ENCODE data around the gene IGF1R. TPM values are rescaled to one million over a fixed set of nuclear protein-coding genes. Genes with fewer than 3 reads are reported as not detected.

Gene IGF1R
- total RNA-seq, 1 experiment from 2014 or later = 14.1 TPM

- DNase-seq (ENCODE audit: low read depth in 1 of 2, low spot score in 2 of 2) = no peak
- Histone ChIP-seq H3K9me3 (replicated peaks) (no peaks in the 10 kb centered on the region), H3K27ac (no peak overlapping the region), H3K4me3 (no peak overlapping the region), H3K4me1 (replicated peaks) (peaks cover 45% of the 10 kb centered on the region), H3K27me3 (replicated peaks) (no peaks in the 10 kb centered on the region), H3K36me3 (0 out of 2 replicates have a peak, but pooled peaks cover 3% of the 10 kb centered on the region)
These were observed 243.0 kb downstream of the IGF1R start for GRCh38 chr15:98891301-98891700.

GRCh38 chr15:98893401-98893800 lies 245.1 kb downstream of the IGF1R start:
- DNase-seq (ENCODE audit: low read depth in 1 of 2, low spot score in 2 of 2) = no peak
- Histone ChIP-seq H3K9me3 (replicated peaks) (no peaks in the 10 kb centered on the region), H3K27me3 (replicated peaks) (no peaks in the 10 kb centered on the region), H3K27ac (no peak overlapping the region), H3K36me3 (0 out of 2 replicates have a peak, but pooled peaks cover 3% of the 10 kb centered on the region), H3K4me3 (no peak overlapping the region), H3K4me1 (replicated peaks) (peaks cover 62% of the 10 kb centered on the region)

GRCh38 chr15:98894312-98894711 lies 246.0 kb downstream of the IGF1R start:
- H3K27ac ChIP-seq = 0 out of 2 replicates have a peak overlapping the region, but pooled peaks have one; percentile 5
- peaks cover 62% of the 10 kb centered on the region for H3K4me1 ChIP-seq (replicated peaks)
- H3K9me3 ChIP-seq (replicated peaks) = no peaks in the 10 kb centered on the region
- DNase-seq (ENCODE audit: low read depth in 1 of 2, low spot score in 2 of 2) = no peak
- no peaks in the 10 kb centered on the region for H3K27me3 ChIP-seq (replicated peaks)
- H3K36me3 ChIP-seq = 0 out of 2 replicates have a peak, but pooled peaks cover 3% of the 10 kb centered on the region
- H3K4me3 ChIP-seq = no peak overlapping the region

GRCh38 chr15:98896002-98896721 lies 247.8 kb downstream of the IGF1R start:
- Histone ChIP-seq H3K36me3 (0 out of 2 replicates have a peak, but pooled peaks cover 4% of the 10 kb centered on the region), H3K27me3 (replicated peaks) (no peaks in the 10 kb centered on the region), H3K27ac (peak overlapping the region; percentile 98), H3K4me1 (replicated peaks) (peaks cover 61% of the 10 kb centered on the region), H3K9me3 (replicated peaks) (no peaks in the 10 kb centered on the region), H3K4me3 (no peak overlapping the region)
- peak in 1 of 2 experiments; percentile 67 for DNase-seq (ENCODE audit: low read depth in 1 of 2, low spot score in 2 of 2)

- Histone ChIP-seq H3K4me3 (no peak overlapping the region), H3K4me1 (replicated peaks) (peaks cover 68% of the 10 kb centered on the region), H3K36me3 (0 out of 2 replicates have a peak, but pooled peaks cover 2% of the 10 kb centered on the region), H3K9me3 (replicated peaks) (no peaks in the 10 kb centered on the region), H3K27me3 (replicated peaks) (no peaks in the 10 kb centered on the region), H3K27ac (peak overlapping the region; percentile 98)
- DNase-seq (ENCODE audit: low read depth in 1 of 2, low spot score in 2 of 2) = peak; percentile 86 to 99
These were observed 248.7 kb downstream of the IGF1R start for GRCh38 chr15:98896802-98897732.

GRCh38 chr15:98898122-98898521 lies 249.8 kb downstream of the IGF1R start:
- Histone ChIP-seq H3K9me3 (replicated peaks) (no peaks in the 10 kb centered on the region), H3K4me1 (replicated peaks) (peaks cover 79% of the 10 kb centered on the region), H3K36me3 (peaks cover 8% of the 10 kb centered on the region), H3K4me3 (no peak overlapping the region), H3K27ac (peak overlapping the region; percentile 98), H3K27me3 (replicated peaks) (no peaks in the 10 kb centered on the region)
- DNase-seq (ENCODE audit: low read depth in 1 of 2, low spot score in 2 of 2) = no peak

- H3K36me3 ChIP-seq = peaks cover 8% of the 10 kb centered on the region
- peak overlapping the region; percentile 98 for H3K27ac ChIP-seq
- H3K9me3 ChIP-seq (replicated peaks) = no peaks in the 10 kb centered on the region
- H3K4me3 ChIP-seq = peak overlapping the region; percentile 23
- H3K4me1 ChIP-seq (replicated peaks) = peaks cover 92% of the 10 kb centered on the region
- DNase-seq (ENCODE audit: low read depth in 1 of 2, low spot score in 2 of 2) = peak; percentile 81 to 82
- no peaks in the 10 kb centered on the region for H3K27me3 ChIP-seq (replicated peaks)
These were observed 251.1 kb downstream of the IGF1R start for GRCh38 chr15:98899272-98900021.

GRCh38 chr15:98900356-98900755 lies 252.0 kb downstream of the IGF1R start:
- H3K9me3 ChIP-seq (replicated peaks) = no peaks in the 10 kb centered on the region
- no peaks in the 10 kb centered on the region for H3K27me3 ChIP-seq (replicated peaks)
- peaks cover 13% of the 10 kb centered on the region for H3K36me3 ChIP-seq
- H3K4me1 ChIP-seq (replicated peaks) = peaks cover 97% of the 10 kb centered on the region
- DNase-seq (ENCODE audit: low read depth in 1 of 2, low spot score in 2 of 2) = peak in 1 of 2 experiments; percentile 72
- H3K4me3 ChIP-seq = peak overlapping the region; percentile 23
- peak overlapping the region; percentile 98 for H3K27ac ChIP-seq

- H3K4me1 ChIP-seq (replicated peaks) = peaks cover 97% of the 10 kb centered on the region
- peak overlapping the region; percentile 23 for H3K4me3 ChIP-seq
- DNase-seq (ENCODE audit: low read depth in 1 of 2, low spot score in 2 of 2) = peak in 1 of 2 experiments; percentile 35
- H3K36me3 ChIP-seq = peaks cover 13% of the 10 kb centered on the region
- peak overlapping the region; percentile 98; the same call in 1 of the 2 replicates for H3K27ac ChIP-seq
- H3K27me3 ChIP-seq (replicated peaks) = no peaks in the 10 kb centered on the region
- H3K9me3 ChIP-seq (replicated peaks) = no peaks in the 10 kb centered on the region
These were observed 253.2 kb downstream of the IGF1R start for GRCh38 chr15:98901434-98902072.

GRCh38 chr15:98902931-98903330 lies 254.6 kb downstream of the IGF1R start:
- no peaks in the 10 kb centered on the region for H3K9me3 ChIP-seq (replicated peaks)
- peak overlapping the region; percentile 96 for H3K27ac ChIP-seq
- DNase-seq (ENCODE audit: low read depth in 1 of 2, low spot score in 2 of 2) = no peak
- H3K36me3 ChIP-seq = peaks cover 15% of the 10 kb centered on the region
- no peak overlapping the region for H3K4me3 ChIP-seq
- H3K4me1 ChIP-seq (replicated peaks) = peaks cover 98% of the 10 kb centered on the region
- H3K27me3 ChIP-seq (replicated peaks) = no peaks in the 10 kb centered on the region

GRCh38 chr15:98903377-98904018 lies 255.2 kb downstream of the IGF1R start:
- peaks cover 21% of the 10 kb centered on the region for H3K36me3 ChIP-seq
- peaks cover 98% of the 10 kb centered on the region for H3K4me1 ChIP-seq (replicated peaks)
- H3K4me3 ChIP-seq = no peak overlapping the region
- no peaks in the 10 kb centered on the region for H3K27me3 ChIP-seq (replicated peaks)
- H3K27ac ChIP-seq = peak overlapping the region; percentile 96
- no peaks in the 10 kb centered on the region for H3K9me3 ChIP-seq (replicated peaks)
- peak; percentile 83 to 97 for DNase-seq (ENCODE audit: low read depth in 1 of 2, low spot score in 2 of 2)

GRCh38 chr15:98904544-98904943 lies 256.2 kb downstream of the IGF1R start:
- H3K36me3 ChIP-seq = peaks cover 28% of the 10 kb centered on the region
- peak overlapping the region; percentile 96 for H3K27ac ChIP-seq
- H3K4me3 ChIP-seq = no peak overlapping the region
- peaks cover 87% of the 10 kb centered on the region for H3K4me1 ChIP-seq (replicated peaks)
- no peaks in the 10 kb centered on the region for H3K27me3 ChIP-seq (replicated peaks)
- H3K9me3 ChIP-seq (replicated peaks) = no peaks in the 10 kb centered on the region
- peak in 1 of 2 experiments; percentile 76 for DNase-seq (ENCODE audit: low read depth in 1 of 2, low spot score in 2 of 2)
